ENCODE results near the gene CHST1.

The CHST1 gene

DNA sequence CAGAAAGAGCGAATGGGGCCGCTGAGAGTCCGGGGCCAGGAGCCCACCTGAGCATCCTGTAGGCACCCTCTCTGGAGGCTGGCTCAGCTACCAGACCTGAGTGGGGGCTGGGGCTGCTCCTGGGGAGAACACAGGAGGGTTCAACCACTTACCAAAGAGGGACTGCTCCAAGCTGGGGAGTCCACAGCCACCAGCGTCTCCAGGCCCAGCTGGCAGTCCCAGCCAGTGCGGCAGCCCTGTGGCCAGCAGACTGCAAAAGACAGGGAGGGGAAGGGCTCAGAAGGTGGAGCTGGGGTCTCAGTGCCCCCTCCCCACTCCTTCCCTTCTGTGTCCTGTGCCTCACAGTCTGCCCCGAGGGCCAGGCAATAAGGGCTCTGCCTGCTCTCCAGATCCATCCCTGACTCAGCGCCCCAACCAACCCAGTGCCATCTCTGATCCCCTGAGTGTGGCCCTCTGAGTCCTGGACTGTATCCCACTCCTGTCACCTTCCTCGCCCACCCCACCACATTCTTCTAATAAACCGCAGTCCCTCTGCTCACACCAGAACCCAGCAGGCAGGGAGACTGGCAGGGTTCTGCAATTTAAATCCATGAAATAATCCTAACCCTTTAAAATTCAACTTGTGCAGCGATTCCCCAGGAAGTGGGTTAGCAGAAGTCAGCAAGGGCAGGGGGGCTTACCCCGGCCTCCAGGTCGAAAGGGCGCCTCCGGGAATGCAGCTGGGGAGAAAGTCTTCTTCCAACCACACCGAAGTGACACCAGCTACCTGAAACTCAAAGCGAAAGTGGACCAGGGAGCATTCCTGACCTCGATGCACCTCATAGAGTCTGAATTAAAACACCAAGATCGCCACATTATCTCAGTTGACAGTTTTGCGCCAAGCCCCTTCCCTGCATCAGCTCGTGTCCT lies 13.3 kb downstream of the CHST1 start:
- H3K36me3 ChIP-seq (ENCODE audit: control insufficient read depth, insufficient read depth, low read length), result no peaks in the 10 kb centered on the region
- no peak overlapping the region for H3K4me3 ChIP-seq (ENCODE audit: insufficient read depth, low read depth, low read length)
- H3K4me1 ChIP-seq (ENCODE audit: control insufficient read depth, insufficient read depth, low read length), result peaks cover 20% of the 10 kb centered on the region
- H3K9me3 ChIP-seq (ENCODE audit: control insufficient read depth, low read length), result no peaks in the 10 kb centered on the region
- H3K27ac ChIP-seq (ENCODE audit: insufficient read depth, low read depth, low read length, poor library complexity, severe bottlenecking), result no peak overlapping the region
- peaks cover 5% of the 10 kb centered on the region for H3K27me3 ChIP-seq (ENCODE audit: control insufficient read depth, insufficient read depth, low read length, poor library complexity, severe bottlenecking)
- WGBS, 2 experiments, result 85 to 86% methylated on average over 20 of the region's 20 CpGs

DNA sequence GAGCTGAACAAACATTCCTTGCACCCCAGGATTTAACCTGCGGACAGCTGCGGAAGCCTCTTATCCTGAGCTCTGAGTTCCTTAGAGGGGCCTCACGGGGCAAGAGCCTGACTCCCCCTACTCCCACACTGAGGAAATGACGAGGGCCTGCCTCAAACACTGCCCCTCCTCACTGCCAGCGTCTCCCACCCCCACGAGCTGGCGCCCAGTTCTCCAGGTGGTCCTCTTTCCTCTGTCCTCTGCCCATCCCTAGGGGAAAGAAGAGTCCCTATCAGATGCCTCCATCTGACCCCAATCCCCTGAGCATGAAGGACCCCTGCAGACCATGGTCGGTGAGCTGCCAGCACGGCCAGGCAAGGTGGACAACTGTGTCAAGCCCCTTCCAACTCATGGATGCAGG lies 14.3 kb downstream of the CHST1 start:
- Histone ChIP-seq H3K9me3 (ENCODE audit: control insufficient read depth, low read length) (no peaks in the 10 kb centered on the region), H3K4me3 (ENCODE audit: insufficient read depth, low read depth, low read length) (no peak overlapping the region), H3K27me3 (ENCODE audit: control insufficient read depth, insufficient read depth, low read length, poor library complexity, severe bottlenecking) (peaks cover 5% of the 10 kb centered on the region), H3K4me1 (ENCODE audit: control insufficient read depth, insufficient read depth, low read length) (peaks cover 20% of the 10 kb centered on the region), H3K27ac (ENCODE audit: insufficient read depth, low read depth, low read length, poor library complexity, severe bottlenecking) (no peak overlapping the region), H3K36me3 (ENCODE audit: control insufficient read depth, insufficient read depth, low read length) (no peaks in the 10 kb centered on the region)
- WGBS, 2 experiments, result 86 to 87% methylated on average over 9 of the region's 9 CpGs

DNA sequence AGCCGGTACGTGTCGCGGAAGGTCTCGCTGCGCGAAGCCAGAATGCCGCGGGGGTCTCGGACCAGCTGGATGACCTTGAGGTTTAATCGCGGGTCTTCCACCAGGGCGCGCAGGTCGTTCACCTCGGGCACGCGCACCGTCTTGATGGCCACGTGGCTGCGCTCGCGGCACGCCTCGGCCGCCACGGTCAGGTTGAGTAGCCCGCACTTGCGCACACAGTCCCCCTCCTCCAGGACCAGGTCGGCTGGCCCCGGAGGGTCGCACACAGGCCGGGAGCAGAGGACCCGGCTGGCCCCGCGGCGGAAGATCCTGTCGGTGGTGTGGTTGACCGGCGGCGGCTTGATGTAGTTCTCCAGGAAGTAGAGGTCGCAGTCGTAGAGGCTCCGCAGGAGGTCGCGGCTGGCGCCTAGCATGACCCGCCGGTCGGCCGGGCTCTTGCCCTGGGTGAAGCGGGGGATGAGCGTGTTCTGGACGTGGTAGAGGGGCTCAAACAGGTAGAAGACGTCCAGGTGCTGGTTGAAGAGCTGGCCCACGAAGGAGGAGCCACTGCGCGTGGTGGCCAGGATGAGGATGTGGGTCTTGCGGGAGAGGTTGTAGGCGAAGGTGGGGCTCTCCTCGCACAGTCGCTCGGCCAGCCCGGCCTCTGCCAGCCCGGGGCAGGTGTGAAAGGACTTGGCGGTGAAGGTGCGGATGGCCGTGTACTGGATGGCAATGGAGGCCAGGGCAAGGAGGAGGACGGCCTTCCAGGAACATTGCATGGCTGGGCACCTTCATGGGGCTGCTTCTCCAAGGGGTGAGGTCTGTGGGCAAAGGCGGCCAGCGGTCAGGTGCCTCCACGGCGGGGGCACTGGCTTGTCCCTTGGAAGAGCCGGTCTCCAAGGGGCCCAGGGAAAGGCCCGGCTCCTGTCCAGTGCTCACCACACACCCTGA lies 15.0 kb downstream of the CHST1 start:
- peaks cover 20% of the 10 kb centered on the region for H3K4me1 ChIP-seq (ENCODE audit: control insufficient read depth, insufficient read depth, low read length)
- no peaks in the 10 kb centered on the region for H3K27me3 ChIP-seq (ENCODE audit: control insufficient read depth, insufficient read depth, low read length, poor library complexity, severe bottlenecking)
- no peak overlapping the region for H3K27ac ChIP-seq (ENCODE audit: insufficient read depth, low read depth, low read length, poor library complexity, severe bottlenecking)
- H3K4me3 ChIP-seq (ENCODE audit: insufficient read depth, low read depth, low read length), result no peak overlapping the region
- H3K36me3 ChIP-seq (ENCODE audit: control insufficient read depth, insufficient read depth, low read length), result no peaks in the 10 kb centered on the region
- H3K9me3 ChIP-seq (ENCODE audit: control insufficient read depth, low read length), result no peaks in the 10 kb centered on the region
- 96% methylated on average over 75 of the region's 75 CpGs for WGBS, 2 experiments

DNA sequence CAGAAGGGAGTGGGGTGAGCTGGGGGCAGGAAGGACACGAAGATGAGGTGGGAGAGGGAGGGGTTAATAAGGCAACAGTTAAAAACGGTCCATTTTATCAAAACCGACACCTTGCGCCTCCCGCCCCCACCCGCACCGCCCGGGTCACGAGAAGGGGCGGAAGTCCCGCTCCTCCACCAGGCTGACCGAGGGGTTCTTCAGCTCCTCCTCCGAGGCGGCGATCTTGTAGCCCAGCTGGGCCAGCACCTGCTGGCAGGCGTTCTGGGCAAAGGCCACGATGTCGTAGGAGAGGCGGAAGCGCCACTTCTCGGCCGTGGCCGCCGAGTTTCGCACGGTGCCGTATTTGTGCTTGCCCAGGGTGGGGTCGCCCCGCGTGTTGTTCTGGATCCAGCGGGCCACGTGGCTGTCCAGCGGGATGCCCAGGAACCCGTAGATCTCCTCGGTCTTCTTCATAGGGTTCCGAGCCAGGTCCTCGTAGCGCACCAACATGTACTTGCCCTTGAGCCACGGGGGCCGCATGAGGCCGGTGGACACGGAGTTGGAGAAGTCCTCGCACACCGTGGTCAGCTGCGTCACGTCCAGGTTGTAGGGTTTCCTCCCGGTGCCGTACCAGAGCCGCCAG lies 15.8 kb downstream of the CHST1 start:
- WGBS, 2 experiments, result 96 to 97% methylated on average over 49 of the region's 49 CpGs
- Histone ChIP-seq H3K4me3 (ENCODE audit: insufficient read depth, low read depth, low read length) (no peak overlapping the region), H3K27me3 (ENCODE audit: control insufficient read depth, insufficient read depth, low read length, poor library complexity, severe bottlenecking) (no peaks in the 10 kb centered on the region), H3K9me3 (ENCODE audit: control insufficient read depth, low read length) (no peaks in the 10 kb centered on the region), H3K4me1 (ENCODE audit: control insufficient read depth, insufficient read depth, low read length) (peaks cover 20% of the 10 kb centered on the region), H3K36me3 (ENCODE audit: control insufficient read depth, insufficient read depth, low read length) (no peaks in the 10 kb centered on the region), H3K27ac (ENCODE audit: insufficient read depth, low read depth, low read length, poor library complexity, severe bottlenecking) (no peak overlapping the region)

DNA sequence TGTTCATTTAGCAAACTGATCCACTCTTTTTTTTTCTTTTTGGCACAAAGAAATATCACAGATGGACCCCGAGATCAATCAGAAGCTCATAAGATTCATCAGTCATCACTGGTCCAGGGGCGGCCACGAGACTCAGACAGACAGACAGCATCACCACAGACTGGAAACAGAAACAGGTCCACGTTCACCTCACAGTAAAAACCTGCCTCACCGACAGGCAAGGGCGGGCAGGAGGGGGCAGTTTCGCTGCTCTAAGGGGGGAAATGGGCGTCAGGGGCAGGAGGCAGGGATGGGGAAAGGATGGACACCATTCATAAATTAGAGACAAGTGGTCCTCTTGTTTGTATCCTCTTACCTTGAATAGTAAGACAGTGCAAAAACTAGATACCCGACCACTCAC lies 16.5 kb downstream of the CHST1 start:
- no peak overlapping the region for H3K27ac ChIP-seq (ENCODE audit: insufficient read depth, low read depth, low read length, poor library complexity, severe bottlenecking)
- no peaks in the 10 kb centered on the region for H3K27me3 ChIP-seq (ENCODE audit: control insufficient read depth, insufficient read depth, low read length, poor library complexity, severe bottlenecking)
- peaks cover 20% of the 10 kb centered on the region for H3K4me1 ChIP-seq (ENCODE audit: control insufficient read depth, insufficient read depth, low read length)
- no peaks in the 10 kb centered on the region for H3K36me3 ChIP-seq (ENCODE audit: control insufficient read depth, insufficient read depth, low read length)
- H3K9me3 ChIP-seq (ENCODE audit: control insufficient read depth, low read length), result no peaks in the 10 kb centered on the region
- H3K4me3 ChIP-seq (ENCODE audit: insufficient read depth, low read depth, low read length), result no peak overlapping the region
- WGBS, 2 experiments, result 91 to 93% methylated on average over 9 of the region's 9 CpGs

DNA sequence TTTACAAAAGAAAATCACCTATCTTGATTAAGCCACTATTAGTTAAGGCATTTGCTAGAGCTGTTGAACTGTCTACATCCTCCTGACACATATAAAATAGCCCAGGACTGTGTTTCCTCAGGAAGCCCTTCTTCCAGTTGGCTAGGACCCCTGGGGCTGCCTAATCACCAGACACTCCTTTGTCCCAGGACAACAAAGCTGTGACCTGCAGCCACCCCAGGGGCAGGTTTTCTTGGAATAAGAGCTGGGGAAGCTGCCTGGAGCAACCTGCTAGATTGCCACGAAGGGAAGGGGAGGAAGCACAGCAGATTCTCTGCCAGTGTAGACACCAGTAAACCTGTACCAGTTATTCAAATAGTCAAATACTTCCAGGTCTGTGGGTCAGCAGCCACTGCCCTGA lies 17.6 kb downstream of the CHST1 start:
- Histone ChIP-seq H3K9me3 (ENCODE audit: control insufficient read depth, low read length) (no peaks in the 10 kb centered on the region), H3K36me3 (ENCODE audit: control insufficient read depth, insufficient read depth, low read length) (no peaks in the 10 kb centered on the region), H3K4me3 (ENCODE audit: insufficient read depth, low read depth, low read length) (no peak overlapping the region), H3K27ac (ENCODE audit: insufficient read depth, low read depth, low read length, poor library complexity, severe bottlenecking) (no peak overlapping the region), H3K27me3 (ENCODE audit: control insufficient read depth, insufficient read depth, low read length, poor library complexity, severe bottlenecking) (no peaks in the 10 kb centered on the region), H3K4me1 (ENCODE audit: control insufficient read depth, insufficient read depth, low read length) (peaks cover 20% of the 10 kb centered on the region)
- WGBS, 2 experiments, result 5% methylated on average over 1 of the region's 1 CpG

DNA sequence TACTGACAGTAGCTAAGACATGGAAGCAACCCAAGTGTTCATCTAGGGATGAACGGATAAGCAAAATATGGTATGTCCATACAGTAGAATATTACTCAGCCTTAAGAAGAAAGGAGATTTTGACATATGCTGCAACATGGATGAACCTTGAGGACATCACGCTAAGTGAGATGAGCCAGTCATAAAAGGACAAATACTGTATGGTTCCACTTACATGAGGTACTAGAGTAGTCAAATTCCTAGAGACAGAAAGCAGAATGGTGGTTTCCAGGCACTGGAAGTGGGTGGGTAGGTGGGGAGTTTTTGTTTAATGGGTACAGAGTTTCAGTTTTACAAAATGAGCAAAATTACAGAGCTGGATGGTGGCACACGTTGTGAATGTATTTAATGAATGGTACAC lies 18.1 kb downstream of the CHST1 start:
- H3K27ac ChIP-seq (ENCODE audit: insufficient read depth, low read depth, low read length, poor library complexity, severe bottlenecking), result no peak overlapping the region
- WGBS, 2 experiments, result 84 to 94% methylated on average over 3 of the region's 3 CpGs
- H3K36me3 ChIP-seq (ENCODE audit: control insufficient read depth, insufficient read depth, low read length), result no peaks in the 10 kb centered on the region
- H3K4me3 ChIP-seq (ENCODE audit: insufficient read depth, low read depth, low read length), result no peak overlapping the region
- peaks cover 18% of the 10 kb centered on the region for H3K4me1 ChIP-seq (ENCODE audit: control insufficient read depth, insufficient read depth, low read length)
- no peaks in the 10 kb centered on the region for H3K9me3 ChIP-seq (ENCODE audit: control insufficient read depth, low read length)
- H3K27me3 ChIP-seq (ENCODE audit: control insufficient read depth, insufficient read depth, low read length, poor library complexity, severe bottlenecking), result no peaks in the 10 kb centered on the region

DNA sequence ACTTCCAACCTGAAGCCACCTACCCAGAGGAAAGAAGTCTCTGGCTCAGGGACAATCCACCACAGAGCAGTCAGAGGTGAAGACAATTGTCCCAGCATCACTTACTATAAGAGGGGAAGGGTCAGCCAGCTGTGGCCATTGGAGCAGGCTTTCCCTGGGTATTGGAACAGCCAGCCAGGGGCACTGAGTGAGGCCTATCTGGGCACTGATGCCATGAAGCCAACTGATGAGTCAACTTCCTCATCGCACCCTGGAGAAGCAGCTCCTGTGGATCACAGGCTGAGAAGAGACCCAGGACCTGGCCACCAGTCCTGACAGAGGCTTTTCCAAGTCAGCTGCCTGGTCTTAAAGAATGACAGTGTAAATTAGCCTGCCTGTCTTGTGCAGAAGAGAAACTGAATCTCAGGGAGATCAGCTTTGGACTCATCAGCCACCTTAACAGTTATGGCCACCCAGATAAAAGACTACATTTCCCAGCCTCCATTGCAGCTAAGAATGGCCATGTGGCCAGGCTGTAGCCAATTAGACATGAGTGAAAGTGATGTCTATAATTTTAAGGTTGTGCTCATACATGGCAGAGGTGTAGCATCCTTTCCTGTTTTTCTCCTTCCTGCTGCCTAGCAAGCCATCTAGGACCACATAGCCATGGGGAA lies 19.0 kb downstream of the CHST1 start:
- no peaks in the 10 kb centered on the region for H3K27me3 ChIP-seq (ENCODE audit: control insufficient read depth, insufficient read depth, low read length, poor library complexity, severe bottlenecking)
- H3K9me3 ChIP-seq (ENCODE audit: control insufficient read depth, low read length), result no peaks in the 10 kb centered on the region
- WGBS, 2 experiments, result 96 to 98% methylated on average over 1 of the region's 1 CpG
- peaks cover 10% of the 10 kb centered on the region for H3K4me1 ChIP-seq (ENCODE audit: control insufficient read depth, insufficient read depth, low read length)
- H3K36me3 ChIP-seq (ENCODE audit: control insufficient read depth, insufficient read depth, low read length), result no peaks in the 10 kb centered on the region
- H3K4me3 ChIP-seq (ENCODE audit: insufficient read depth, low read depth, low read length), result no peak overlapping the region
- H3K27ac ChIP-seq (ENCODE audit: insufficient read depth, low read depth, low read length, poor library complexity, severe bottlenecking), result no peak overlapping the region

DNA sequence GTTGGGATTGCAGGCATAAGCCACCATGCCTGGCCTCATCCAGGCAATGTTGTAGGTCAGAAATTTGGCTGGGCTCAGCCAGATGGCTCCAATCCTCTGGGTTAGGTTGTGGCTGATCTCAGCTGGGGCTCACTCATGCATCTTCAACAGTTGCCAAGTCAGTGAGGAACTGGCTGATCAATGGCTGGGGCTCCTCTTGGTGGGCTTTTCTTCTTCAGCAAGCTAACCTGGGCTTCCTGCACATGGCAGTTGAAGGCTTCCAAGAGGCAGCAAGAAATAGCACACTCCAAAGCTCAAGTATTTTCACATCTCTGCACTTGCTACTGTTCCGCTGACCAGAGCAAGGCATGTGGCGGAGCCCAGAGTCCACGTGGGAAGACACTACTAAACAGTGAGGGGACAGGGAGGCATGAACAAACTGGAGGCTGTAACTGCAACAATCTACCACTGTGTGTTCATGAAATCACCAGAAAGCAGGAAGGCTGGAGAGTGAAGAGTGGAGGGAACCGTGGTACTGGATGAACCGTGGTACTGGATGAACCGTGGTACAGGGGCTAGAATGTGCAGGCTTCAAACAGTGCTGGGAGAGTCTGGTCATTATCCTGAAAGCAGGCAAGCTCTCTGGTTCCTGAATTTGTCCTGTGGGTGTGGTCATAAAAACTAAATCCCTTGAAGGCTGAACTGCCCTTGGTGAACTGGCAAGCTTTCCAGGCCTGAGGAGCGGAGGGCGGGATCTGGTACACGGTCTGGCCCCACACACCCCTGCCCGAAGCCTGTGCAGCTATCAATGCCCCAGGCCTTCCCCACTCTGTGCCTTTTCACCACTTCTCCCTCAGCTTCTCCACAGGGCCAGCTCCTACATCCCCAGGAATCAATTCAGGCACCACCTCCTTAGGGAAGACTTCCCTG lies 20.2 kb downstream of the CHST1 start:
- WGBS, 2 experiments, result 89% methylated on average over 10 of the region's 10 CpGs

More for the DNA sequence above, 20.2 kb downstream of the CHST1 start:
- no peaks in the 10 kb centered on the region for H3K27me3 ChIP-seq (ENCODE audit: control insufficient read depth, insufficient read depth, low read length, poor library complexity, severe bottlenecking)
- H3K36me3 ChIP-seq (ENCODE audit: control insufficient read depth, insufficient read depth, low read length), result no peaks in the 10 kb centered on the region
- H3K27ac ChIP-seq (ENCODE audit: insufficient read depth, low read depth, low read length, poor library complexity, severe bottlenecking), result no peak overlapping the region
- peaks cover 10% of the 10 kb centered on the region for H3K4me1 ChIP-seq (ENCODE audit: control insufficient read depth, insufficient read depth, low read length)
- no peak overlapping the region for H3K4me3 ChIP-seq (ENCODE audit: insufficient read depth, low read depth, low read length)
- no peaks in the 10 kb centered on the region for H3K9me3 ChIP-seq (ENCODE audit: control insufficient read depth, low read length)

Data from ectodermal cell (in vitro differentiated cells).